Measurements from ENCODE around the gene IL13RA2.

The IL13RA2 gene

GRCh38 chrX:114985967-114986592, 31.3 kb downstream of the IL13RA2 start:
- DNase-seq, result no peak

- DNase-seq, result no peak
Measured at GRCh38 chrX:114976292-114976691, 41.1 kb downstream of the IL13RA2 start.

GRCh38 chrX:114973013-114973412, 44.4 kb downstream of the IL13RA2 start:
- DNase-seq, result no peak

GRCh38 chrX:114970806-114971205, 46.6 kb downstream of the IL13RA2 start:
- no peak for DNase-seq

GRCh38 chrX:114964374-114964773, 53.0 kb downstream of the IL13RA2 start:
- DNase-seq, result no peak

- DNase-seq, result no peak
Measured at GRCh38 chrX:114962209-114962608, 55.2 kb downstream of the IL13RA2 start.

- DNase-seq, result no peak
Measured at GRCh38 chrX:114959729-114960128, 57.7 kb downstream of the IL13RA2 start.
